Kidney (tissue), 14 donors: Measurements from ENCODE around the gene TCF12. TPM values are rescaled to one million over a fixed set of nuclear protein-coding genes. Genes with fewer than 3 reads are reported as not detected.

Source experiments
- DNase-seq, 5 donors: peaks; one replicate each; pipeline ENCODE4 v3.0.0-alpha.2; 2013 to 2020
- FAIRE-seq: peaks from 2 replicates; lab custom pipeline; 2012; peaks lifted over from hg19 to GRCh38; lab: Jason Lieb, UNC
- H3K27ac ChIP-seq, 2 donors: one replicate each; pipeline ENCODE4 v1.7.0; 2013; ENCODE audit warnings: low read depth in 2 of 2, low read length in 2 of 2, inconsistent platforms in 1 of 2
- H3K27me3 ChIP-seq: one replicate; pipeline ENCODE4 v1.7.1; 2013; ENCODE audit warnings: low read length, inconsistent platforms; ENCODE audit not compliant: control insufficient read depth, insufficient read depth
- H3K36me3 ChIP-seq, 3 donors: one replicate each; pipeline versions ENCODE4 v1.7.0 to v1.7.1; 2013; ENCODE audit warnings: low read length in 3 of 3, control low read depth in 1 of 3, inconsistent platforms in 1 of 3; ENCODE audit not compliant: insufficient read depth in 3 of 3, control insufficient read depth in 2 of 3
- H3K4me1 ChIP-seq, 3 donors: one replicate each; pipeline versions ENCODE4 v1.7.0 to v1.7.1; 2013; ENCODE audit warnings: low read length in 3 of 3, inconsistent platforms in 1 of 3, low read depth in 1 of 3; ENCODE audit not compliant: control insufficient read depth in 2 of 3, insufficient read depth in 2 of 3
- H3K4me3 ChIP-seq, 3 donors: one replicate each; pipeline versions ENCODE4 v1.7.0 to v1.8.1; 2013; ENCODE audit warnings: low read length in 3 of 3, control low read depth in 1 of 3, inconsistent platforms in 1 of 3
- H3K9ac ChIP-seq, 3 donors: one replicate each; pipeline versions ENCODE4 v1.7.0 to v1.7.1; 2013; ENCODE audit warnings: low read length in 3 of 3, control low read depth in 1 of 3, inconsistent platforms in 1 of 3
- H3K9me3 ChIP-seq, 3 donors: one replicate each; pipeline versions ENCODE4 v1.7.0 to v1.7.1; 2013; ENCODE audit warnings: low read length in 3 of 3, control low read depth in 1 of 3, inconsistent platforms in 1 of 3; ENCODE audit not compliant: control insufficient read depth in 2 of 3, insufficient read depth in 1 of 3
- intact Hi-C: fragments of 100-400 bp; cut with DNase I; formaldehyde crosslinking; loops from one replicate; pipeline ENCODE4 v1.11.1; 2022
- polyA plus RNA-seq: library from polyadenylated mRNA; stranded (reverse); fragments of 350-450 nt; fragmentation: Illumina TruSeq; extraction: RNeasy Lipid Tissue Mini Kit (QIAGEN cat#74804); gene quantifications from one replicate; pipeline ENCODE4 v1.2.3, GENCODE V29; 2014; ENCODE audit warnings: low read depth, low replicate concordance; ENCODE audit not compliant: insufficient read depth
- total RNA-seq: library from RNA; stranded (reverse); fragmentation: NEBNext Ultra II Directional; extraction: Animal tissue kit (Norgen Biotek cat#: 25700); gene quantifications from one replicate; pipeline ENCODE4 v1.2.1, GENCODE V29; 2021
- TF ChIP-seq, protein P1 (sequence below): IDR thresholded peaks from 3 replicates; pipeline ENCODE4 v1.5.1; 2012; ENCODE audit warnings: mild to moderate bottlenecking, moderate library complexity, borderline replicate concordance; ENCODE audit not compliant: insufficient read depth; ENCODE audit errors: extremely low read depth
- donor health status: control.
- donor health status: control.
- donor health status: control.
- donor health status: control.
- donor health status: control.
- donor health status: DM: yes; HTN: yes; CAD: no.
- donor health status: Normal renal cell carcinoma (clear cell type).

Gene TCF12
- total and polyA plus RNA-seq, 2 donors from 2014 or later = 16.3 to 116 TPM

DNA sequence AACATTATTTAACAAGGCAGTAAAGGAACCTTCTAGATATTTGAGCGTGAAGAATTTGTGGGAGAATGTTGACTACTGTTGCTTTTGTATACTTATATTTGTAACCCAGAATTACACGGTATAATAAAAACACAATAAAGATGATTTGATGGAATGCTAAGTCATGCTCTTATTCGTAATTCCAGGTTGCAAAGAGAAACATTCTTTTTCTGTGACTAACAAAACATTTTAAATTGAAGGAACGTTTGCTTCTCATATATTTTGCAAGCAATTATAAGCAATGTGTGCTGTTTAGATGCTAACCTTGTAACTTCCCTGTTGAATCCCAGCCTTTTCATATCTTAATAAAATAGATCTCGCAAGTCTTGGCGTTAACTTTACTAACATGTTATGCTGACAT lies 333.5 kb downstream of the TCF12 start:
- TF ChIP-seq, protein P1, sequence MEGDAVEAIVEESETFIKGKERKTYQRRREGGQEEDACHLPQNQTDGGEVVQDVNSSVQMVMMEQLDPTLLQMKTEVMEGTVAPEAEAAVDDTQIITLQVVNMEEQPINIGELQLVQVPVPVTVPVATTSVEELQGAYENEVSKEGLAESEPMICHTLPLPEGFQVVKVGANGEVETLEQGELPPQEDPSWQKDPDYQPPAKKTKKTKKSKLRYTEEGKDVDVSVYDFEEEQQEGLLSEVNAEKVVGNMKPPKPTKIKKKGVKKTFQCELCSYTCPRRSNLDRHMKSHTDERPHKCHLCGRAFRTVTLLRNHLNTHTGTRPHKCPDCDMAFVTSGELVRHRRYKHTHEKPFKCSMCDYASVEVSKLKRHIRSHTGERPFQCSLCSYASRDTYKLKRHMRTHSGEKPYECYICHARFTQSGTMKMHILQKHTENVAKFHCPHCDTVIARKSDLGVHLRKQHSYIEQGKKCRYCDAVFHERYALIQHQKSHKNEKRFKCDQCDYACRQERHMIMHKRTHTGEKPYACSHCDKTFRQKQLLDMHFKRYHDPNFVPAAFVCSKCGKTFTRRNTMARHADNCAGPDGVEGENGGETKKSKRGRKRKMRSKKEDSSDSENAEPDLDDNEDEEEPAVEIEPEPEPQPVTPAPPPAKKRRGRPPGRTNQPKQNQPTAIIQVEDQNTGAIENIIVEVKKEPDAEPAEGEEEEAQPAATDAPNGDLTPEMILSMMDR = no peak
- peaks cover 4 to 11% (median 8%) of the 10 kb centered on the region in 3 donors for H3K36me3 ChIP-seq
- intact Hi-C loops = no loop called here
- no peak overlapping the region for H3K9ac ChIP-seq
- peaks cover 0 to 7% (median 0%) of the 10 kb centered on the region in 3 donors for H3K4me1 ChIP-seq
- no peak overlapping the region for H3K4me3 ChIP-seq
- no peaks in the 10 kb centered on the region for H3K9me3 ChIP-seq
- H3K27ac ChIP-seq = no peak overlapping the region
- DNase-seq (no peak), FAIRE-seq (no peak)
- H3K27me3 ChIP-seq = no peaks in the 10 kb centered on the region

DNA sequence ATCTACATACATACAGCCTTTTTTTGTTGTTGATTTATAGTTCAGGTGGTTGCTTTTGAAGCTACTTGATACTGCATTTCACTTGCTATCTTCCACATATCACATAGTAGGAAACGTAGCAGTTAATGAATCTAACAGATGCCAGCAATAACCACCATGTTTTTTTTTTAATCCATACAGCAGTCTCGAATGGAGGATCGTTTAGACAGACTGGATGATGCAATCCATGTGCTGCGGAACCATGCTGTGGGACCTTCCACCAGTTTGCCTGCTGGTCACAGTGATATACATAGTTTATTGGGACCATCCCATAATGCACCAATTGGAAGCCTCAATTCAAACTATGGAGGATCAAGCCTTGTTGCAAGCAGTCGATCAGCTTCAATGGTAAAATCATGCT lies 334.6 kb downstream of the TCF12 start:
- Histone ChIP-seq H3K4me3 (no peak overlapping the region), H3K9me3 (no peaks in the 10 kb centered on the region), H3K36me3 (peaks cover 4 to 8% (median 6%) of the 10 kb centered on the region in 3 donors), H3K27ac (no peak overlapping the region), H3K27me3 (no peaks in the 10 kb centered on the region), H3K4me1 (peaks cover 0 to 3% (median 0%) of the 10 kb centered on the region in 3 donors), H3K9ac (no peak overlapping the region)
- FAIRE-seq (no peak), DNase-seq (no peak)
- intact Hi-C loops = no loop called here
- TF ChIP-seq, protein P1 = no peak

DNA sequence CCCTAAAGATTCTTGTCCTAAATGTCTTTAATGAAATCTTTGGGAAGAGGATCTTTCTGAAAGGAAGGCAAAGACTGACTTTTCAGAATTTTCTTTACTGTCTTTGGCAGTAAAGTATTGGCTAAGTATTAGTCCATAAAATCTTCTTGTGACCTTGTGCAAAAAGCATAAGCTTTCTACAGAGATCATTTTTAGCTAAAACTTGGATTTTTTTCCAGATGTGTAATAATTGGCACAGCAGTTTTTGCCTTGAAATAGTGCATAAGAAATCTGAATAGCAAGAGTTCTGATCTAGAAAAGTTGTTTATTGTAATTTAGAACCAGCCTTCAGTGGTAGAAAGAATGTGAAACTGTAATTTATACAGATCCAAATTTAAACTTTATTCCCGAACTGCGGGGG lies 335.1 kb downstream of the TCF12 start:
- intact Hi-C loops = no loop called here

More for the DNA sequence above, 335.1 kb downstream of the TCF12 start:
- Histone ChIP-seq H3K36me3 (peaks cover 4 to 8% (median 6%) of the 10 kb centered on the region in 3 donors), H3K27ac (no peak overlapping the region), H3K27me3 (no peaks in the 10 kb centered on the region), H3K9me3 (no peaks in the 10 kb centered on the region), H3K9ac (no peak overlapping the region), H3K4me1 (no peaks in the 10 kb centered on the region), H3K4me3 (no peak overlapping the region)
- no peak for DNase-seq
- FAIRE-seq = no peak
- TF ChIP-seq, protein P1 = no peak
